H1 (cell line): ENCODE measurements around the gene LRRC4C.

Source experiments
- BACH1 ChIP-seq: IDR thresholded peaks from 2 replicates; pipeline ENCODE4 v1.6.1; 2012; ENCODE audit warnings: low read length, improper control_type of control experiment
- BRCA1 ChIP-seq: IDR thresholded peaks from 2 replicates; pipeline ENCODE4 v1.6.1; 2012; ENCODE audit warnings: low read depth, low read length, improper control_type of control experiment
- EGR1 ChIP-seq: IDR thresholded peaks from 2 replicates; pipeline ENCODE4 v1.6.1; 2011; ENCODE audit warnings: low read depth, low read length, borderline replicate concordance
- POLR2A ChIP-seq, 2 experiments: IDR thresholded peaks; 1 replicate in 1 of 2; 2 replicates in 1 of 2; pipeline ENCODE4 v1.6.1; 2011; ENCODE audit warnings: low read depth in 2 of 2, low read length in 2 of 2, mild to moderate bottlenecking in 2 of 2; ENCODE audit errors: control extremely low read depth in 1 of 2
- RAD21 ChIP-seq, 2 experiments: IDR thresholded peaks in 1 of 2; conservative IDR thresholded peaks in 1 of 2; 2 replicates each; pipeline ENCODE4 v1.6.1; 2011; ENCODE audit warnings: low read depth in 2 of 2, low read length in 2 of 2, improper control_type of control experiment in 1 of 2, inconsistent platforms in 1 of 2, mild to moderate bottlenecking in 1 of 2, moderate library complexity in 1 of 2
- SUZ12 ChIP-seq: fragments of 200-600 bp; sonication (generic); IDR thresholded peaks from 2 replicates; pipeline ENCODE4 v1.6.1; 2012; ENCODE audit warnings: mild to moderate bottlenecking, inconsistent platforms, low read length, moderate library complexity, mixed read lengths
- ZNF274 ChIP-seq: IDR thresholded peaks from 2 replicates; pipeline ENCODE4 v1.7.0; 2012; ENCODE audit warnings: low read length, borderline replicate concordance; ENCODE audit errors: extremely low read depth
- TF ChIP-seq, protein P1 (sequence below), 3 experiments: IDR thresholded peaks; 1 replicate in 2 of 3; 2 replicates in 1 of 3; pipeline versions ENCODE4 v1.5.1 to v1.6.1; 2011; ENCODE audit warnings: low read length in 3 of 3, mild to moderate bottlenecking in 3 of 3, inconsistent platforms in 2 of 3, low read depth in 1 of 3, moderate library complexity in 1 of 3; ENCODE audit not compliant: insufficient read depth in 1 of 3; ENCODE audit errors: control extremely low read depth in 1 of 3

DNA sequence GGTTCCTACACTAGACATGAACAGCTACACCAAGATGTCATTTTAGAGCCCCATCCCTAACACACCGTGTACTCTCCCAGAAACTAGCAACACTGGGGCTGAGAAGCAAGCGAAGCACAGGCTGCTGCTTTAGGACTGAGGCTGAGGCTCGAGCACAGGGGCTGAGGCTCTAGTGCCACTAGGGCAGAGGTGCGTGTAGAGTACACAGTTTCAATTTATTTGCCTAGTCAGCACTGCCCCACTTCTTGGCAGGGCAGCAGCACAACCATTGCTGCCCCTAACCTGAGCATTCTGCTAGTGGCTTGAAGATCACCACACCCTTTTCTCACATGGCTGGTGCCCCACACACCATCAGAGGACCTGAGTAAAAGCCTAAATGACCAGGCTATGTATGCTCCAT lies 713.2 kb downstream of the LRRC4C start:
- TF ChIP-seq BACH1: no peak
- TF ChIP-seq, protein P1, sequence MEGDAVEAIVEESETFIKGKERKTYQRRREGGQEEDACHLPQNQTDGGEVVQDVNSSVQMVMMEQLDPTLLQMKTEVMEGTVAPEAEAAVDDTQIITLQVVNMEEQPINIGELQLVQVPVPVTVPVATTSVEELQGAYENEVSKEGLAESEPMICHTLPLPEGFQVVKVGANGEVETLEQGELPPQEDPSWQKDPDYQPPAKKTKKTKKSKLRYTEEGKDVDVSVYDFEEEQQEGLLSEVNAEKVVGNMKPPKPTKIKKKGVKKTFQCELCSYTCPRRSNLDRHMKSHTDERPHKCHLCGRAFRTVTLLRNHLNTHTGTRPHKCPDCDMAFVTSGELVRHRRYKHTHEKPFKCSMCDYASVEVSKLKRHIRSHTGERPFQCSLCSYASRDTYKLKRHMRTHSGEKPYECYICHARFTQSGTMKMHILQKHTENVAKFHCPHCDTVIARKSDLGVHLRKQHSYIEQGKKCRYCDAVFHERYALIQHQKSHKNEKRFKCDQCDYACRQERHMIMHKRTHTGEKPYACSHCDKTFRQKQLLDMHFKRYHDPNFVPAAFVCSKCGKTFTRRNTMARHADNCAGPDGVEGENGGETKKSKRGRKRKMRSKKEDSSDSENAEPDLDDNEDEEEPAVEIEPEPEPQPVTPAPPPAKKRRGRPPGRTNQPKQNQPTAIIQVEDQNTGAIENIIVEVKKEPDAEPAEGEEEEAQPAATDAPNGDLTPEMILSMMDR (IDR thresholded peaks at IDR 0.05; ENCODE audit: control extremely low read depth in 1 of 3, insufficient read depth in 1 of 3, low read depth in 1 of 3, low read length in 3 of 3): no peak
- TF ChIP-seq EGR1: no peak
- no peak for TF ChIP-seq POLR2A (IDR thresholded peaks at IDR 0.05; ENCODE audit: control extremely low read depth in 1 of 2, low read depth in 2 of 2, low read length in 2 of 2)
- no peak for TF ChIP-seq ZNF274
- no peak for TF ChIP-seq RAD21 (IDR thresholded peaks at IDR 0.05 in 1 of 2, conservative IDR thresholded peaks at IDR 0.05 in 1 of 2; ENCODE audit: low read depth in 2 of 2, low read length in 2 of 2)
- TF ChIP-seq BRCA1: no peak
- no peak for TF ChIP-seq SUZ12
